Stimulated activated CD4-positive, alpha-beta T cell treated with anti-CD3 and anti-CD28 coated beads, Interleukin-12 subunit alpha, Interleukin-12 subunit beta, amount 100 ng/mL, for 48 hours (primary cell): ENCODE data around the gene KRT81.
"Not testable (repeated sequence)": the region's sequence is repeated elsewhere in the genome, so short reads cannot be mapped to it uniquely, and the experiment has no call there.

Experiments used
- DNase-seq, 3 donors: peaks; one replicate each; pipeline ENCODE4 v3.0.0-alpha.2; 2020; ENCODE audit warnings: low read depth in 2 of 3, low spot score in 1 of 3

KRT81 gene

DNA sequence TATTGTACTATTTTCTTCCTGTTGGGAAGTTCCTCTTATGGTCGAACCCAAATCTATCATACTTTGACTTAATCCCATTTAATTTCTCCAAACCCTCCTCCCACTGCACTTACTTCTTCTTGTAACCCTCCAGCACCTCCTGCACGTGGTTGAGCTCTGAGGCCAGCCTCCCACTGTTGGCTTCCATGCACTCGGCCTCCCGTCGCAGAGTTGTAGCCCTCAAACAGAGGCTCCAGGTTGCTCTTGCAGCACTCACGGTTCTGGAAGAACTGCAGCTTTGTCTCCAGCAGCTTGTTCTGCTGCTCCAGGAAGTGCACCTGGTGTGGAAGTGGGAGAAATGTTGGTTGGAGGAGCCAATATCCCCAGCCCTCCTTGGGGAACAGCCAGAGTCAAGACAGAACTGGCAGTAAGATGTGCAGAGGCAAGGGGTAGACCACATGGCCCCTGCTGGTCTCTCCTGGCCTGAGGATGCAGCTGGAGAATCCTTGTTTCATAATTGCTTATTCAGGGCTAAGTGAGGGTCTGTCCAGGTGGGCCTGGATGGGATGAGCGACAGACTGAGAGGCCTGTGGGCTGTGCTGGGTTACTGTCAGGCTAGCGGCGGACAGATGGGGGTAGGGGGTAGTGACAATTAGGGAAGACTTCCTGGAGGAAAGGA, 35.3 kb downstream of the KRT81 start:
- no peak for DNase-seq

DNA sequence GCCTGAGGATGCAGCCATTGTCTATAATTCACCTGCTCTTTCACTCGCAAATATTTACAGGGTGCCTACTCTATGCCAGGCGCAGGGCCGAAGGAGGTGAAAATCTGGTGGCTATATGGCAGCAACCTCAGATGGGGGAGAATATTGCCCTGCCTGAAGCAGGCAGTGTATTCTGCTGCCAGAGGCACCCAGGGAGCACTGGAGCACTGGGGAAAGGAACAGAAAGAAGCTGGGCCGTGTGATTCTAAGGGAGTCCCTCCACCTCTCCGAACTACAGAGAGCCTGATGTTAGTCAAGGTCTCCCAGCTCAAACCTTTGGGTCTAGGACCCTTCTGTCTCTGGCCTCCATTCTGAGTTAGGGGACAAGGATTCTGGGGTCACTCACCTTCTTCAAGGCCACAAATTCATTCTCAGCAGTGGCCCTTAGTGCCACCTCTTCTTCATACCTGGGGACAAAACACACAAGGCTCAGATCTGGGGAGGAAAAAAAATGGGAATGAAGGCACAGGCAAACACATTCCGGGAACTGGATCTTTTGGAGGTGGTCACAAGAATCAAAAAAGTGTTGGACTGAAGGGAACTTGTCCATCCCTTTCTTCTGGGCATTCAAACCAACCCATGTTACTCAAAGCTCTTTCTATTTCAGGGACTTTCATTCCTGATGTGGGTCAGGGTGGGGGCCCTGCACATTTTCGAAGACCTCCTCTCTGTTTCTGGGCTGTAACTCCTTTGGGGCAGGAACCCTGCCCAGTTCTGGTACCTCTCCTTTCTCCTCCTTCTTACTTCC, 36.2 kb downstream of the KRT81 start:
- DNase-seq, result no peak

DNA sequence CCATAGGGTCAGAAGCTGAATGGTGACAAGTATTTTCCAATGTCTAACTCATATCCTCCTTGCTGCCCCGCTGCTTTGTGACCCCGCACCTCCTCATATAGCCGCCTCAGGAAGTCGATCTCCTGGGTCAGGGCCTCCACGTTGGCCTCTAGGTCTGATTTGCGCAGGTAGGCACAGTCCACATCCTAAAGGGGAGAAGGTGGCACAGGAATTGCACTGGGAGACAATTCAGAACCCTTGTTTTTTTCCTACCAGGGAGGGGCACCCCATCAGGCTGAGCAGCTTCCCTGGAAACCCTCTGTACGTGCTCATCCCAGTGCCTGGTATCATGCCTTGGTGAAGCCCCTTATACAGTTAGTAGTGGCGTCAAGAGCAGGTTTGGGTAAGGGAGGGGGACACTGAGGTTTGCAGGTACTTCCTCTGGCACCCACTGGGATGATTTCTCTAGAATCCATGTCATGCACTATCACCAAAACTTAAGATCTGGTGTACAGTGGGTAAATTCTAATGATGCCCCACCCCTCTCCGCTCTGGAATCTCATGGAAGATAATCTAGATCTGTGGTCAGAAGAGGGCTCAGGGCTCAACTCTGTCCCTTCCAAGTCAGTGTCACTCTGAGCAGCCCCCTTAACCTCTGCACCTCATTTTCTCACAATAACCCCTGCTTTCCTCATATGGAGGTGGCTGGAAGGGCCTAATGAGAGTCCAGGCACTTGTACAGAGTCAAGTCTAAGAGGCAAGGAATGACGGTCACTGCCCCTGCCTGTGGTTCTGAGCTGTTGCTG, 37.0 kb downstream of the KRT81 start:
- DNase-seq, result no peak

DNA sequence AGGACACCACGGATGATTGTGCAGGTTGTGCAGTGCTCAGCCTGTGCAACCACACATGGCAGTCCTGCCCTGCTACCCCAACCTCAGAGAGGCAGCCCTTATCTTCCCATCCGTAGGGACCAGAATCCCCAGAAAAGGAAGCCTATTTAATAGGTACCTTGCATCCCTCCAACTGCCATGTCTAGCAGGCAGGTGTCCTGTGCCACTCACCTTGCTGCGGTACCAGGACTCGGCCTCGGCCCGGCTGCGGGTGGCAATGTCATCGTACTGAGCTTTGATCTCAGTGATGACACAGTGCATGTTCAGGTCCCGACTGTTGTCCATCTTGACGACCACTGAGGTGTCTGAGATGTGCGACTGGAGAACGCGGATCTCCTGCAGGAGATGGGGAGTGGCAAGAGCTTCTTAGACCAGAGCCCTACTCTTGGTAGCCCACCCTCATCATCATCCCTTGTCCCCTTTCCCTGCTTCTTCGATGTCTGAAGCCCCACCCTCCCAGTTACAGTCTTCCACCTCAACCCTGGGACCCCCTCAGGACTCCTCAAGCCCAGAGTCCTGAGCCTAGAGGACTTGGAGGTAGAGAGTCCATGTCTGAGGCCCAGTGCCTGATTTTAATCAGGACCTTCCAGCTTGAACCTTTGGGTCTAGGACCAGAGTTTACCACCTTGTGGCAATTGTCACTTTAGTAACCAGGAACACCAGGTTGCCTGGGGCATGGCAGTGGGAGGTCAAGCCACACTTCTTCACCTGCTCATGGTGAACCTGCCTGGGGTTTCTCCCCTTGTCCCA, 37.7 kb downstream of the KRT81 start:
- DNase-seq, result no peak

DNA sequence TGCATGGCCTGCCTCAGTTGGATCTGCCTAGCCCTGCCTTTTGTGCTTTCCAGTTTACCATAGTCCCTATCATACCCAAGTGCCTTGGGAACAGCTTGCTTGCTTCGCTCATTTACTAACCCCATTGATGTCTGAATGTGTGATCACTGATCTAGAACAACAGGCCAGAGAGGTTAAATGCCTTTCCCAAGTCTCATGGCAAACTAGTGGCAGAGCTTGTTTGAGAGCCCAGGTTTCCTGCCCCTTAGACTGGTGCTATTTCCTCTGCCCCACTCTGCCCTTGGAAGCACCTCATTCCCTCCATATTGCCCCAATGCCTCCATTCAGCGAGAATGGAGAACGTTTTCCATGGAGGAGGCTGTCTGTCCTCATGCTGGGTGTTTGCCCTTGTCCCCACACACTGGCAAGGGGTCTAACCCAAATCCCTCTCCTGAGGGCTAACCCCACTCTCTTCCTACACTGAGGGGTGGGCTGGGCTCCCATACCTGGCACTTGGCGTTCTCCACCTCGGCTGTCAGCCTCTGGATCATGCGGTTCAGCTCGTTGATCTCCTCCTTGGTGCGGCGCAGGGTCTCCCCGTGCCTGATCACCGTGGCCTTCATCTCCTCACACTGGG, 38.5 kb downstream of the KRT81 start:
- no peak for DNase-seq

DNA sequence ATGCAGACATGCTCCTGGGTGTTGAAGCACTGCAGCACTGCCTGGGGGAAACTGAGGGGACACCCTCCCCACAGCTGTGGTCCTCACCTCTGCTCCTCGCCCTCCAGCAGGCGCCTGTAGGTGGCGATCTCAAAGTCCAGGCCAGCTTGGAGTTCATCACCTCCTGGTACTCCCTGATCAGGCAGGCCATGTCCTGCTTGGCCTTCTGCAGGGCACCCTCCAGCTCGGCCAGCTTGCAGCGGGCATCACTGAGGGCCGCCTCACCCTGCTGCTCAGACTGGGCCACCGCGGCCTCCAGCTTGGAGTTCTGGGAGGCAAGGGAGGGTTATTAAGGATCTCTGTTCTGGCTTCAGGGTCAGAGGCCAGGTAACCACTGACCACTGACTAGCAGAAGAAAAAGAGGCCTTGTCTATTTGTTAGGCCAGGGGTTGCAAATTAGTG, 39.1 kb downstream of the KRT81 start:
- DNase-seq, result not testable (repeated sequence)

DNA sequence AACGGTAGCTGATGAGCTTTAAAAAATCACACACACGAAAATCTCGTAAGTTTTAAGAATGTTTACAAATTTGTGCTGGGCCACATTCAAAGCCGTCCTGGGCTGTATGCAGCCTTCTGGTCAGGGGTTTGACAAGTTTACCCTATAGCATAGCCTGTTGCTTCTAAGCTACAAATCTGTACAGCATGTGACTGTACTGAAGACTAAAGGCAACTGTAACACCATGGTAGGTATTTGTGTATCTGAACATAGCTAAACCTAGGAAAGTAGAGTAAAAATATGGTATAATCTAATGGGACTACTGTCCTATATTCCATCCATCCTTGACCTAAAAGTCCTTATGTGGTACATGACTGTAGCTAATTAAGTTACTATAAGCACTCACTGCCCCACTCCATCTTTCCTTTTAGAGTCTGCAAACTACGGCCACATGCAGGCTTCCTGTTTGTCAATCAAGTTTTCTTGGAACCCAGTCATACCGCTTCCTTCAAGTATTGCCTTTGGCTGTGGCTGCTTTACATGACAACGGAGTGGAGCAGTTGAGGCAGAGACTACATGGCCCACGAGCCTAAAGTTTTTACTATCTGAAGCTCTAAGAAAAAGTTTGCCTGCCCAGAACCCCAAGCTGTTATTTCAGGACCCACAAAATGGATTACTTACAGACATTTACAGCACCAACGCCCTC, 39.8 kb downstream of the KRT81 start:
- DNase-seq, result no peak

DNA sequence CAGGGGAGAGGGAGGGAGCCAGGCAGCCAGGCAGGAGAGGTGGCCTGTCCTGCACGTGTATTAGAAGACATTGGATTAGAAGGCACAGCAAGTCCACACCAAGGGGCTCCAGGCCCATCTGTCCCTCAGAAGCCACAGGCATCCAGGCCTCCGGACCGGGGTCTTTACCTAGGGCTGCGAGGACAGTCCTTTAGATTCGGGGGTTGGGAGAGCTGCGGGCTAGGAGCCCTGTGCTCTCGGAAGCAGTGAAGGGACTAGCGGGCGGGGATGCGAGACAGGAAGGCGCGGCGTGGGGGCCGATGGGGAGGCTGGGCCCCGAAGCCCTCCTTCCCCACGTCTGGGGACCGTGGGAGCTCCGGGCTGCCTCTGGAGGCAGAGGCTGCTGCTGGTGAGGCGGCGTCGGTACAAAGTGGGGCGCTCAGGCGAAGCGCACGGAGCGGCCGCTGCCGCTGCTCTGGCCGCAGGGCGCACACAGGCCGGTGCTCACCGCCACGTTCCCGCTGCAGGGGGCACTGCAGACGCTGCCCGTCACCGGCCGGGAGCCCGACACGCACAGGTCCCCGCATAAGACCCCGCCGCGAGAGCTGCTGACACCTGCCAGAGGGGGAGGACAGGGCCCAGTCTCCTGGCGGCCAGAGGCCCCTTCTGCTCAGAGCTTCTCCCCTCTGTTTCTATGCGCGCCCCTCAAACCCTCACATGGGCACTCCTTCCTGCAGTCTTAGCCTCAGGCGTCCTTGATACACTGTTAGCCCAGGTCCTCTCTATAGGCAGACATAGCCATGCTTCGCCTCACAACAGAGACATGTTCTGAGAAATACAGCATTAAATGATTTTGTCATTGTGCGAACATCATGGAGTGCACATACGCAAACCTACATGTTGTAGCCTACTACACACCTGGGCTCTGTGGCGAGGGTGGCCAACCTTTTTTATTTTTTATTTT, 41.0 kb downstream of the KRT81 start:
- no peak for DNase-seq

DNA sequence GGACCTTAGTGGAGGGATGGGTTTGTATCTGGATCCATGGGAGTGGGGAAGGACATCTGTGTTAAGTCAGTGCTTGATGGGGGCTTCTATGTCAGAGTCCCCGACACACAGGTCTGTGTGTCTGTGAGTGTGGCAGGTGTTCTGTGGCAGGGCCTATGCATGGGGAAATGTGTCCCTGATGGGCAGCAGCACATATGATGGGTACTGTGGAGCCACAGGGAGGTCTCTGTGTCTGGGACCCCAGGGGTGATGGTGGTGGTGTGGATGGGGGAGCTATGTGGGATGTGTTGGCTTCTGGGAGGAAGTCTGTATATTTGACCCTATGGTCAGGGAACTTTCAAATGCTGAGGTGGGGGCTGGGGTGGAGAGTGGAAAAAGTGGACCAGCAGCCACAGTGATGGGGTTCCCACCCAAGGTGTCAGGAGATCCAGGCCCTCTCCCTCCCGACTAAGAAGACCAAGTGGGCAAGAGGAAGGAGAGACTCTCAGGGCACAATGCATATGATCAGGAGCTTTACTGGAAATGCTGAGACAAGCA, 41.8 kb downstream of the KRT81 start:
- no peak for DNase-seq

DNA sequence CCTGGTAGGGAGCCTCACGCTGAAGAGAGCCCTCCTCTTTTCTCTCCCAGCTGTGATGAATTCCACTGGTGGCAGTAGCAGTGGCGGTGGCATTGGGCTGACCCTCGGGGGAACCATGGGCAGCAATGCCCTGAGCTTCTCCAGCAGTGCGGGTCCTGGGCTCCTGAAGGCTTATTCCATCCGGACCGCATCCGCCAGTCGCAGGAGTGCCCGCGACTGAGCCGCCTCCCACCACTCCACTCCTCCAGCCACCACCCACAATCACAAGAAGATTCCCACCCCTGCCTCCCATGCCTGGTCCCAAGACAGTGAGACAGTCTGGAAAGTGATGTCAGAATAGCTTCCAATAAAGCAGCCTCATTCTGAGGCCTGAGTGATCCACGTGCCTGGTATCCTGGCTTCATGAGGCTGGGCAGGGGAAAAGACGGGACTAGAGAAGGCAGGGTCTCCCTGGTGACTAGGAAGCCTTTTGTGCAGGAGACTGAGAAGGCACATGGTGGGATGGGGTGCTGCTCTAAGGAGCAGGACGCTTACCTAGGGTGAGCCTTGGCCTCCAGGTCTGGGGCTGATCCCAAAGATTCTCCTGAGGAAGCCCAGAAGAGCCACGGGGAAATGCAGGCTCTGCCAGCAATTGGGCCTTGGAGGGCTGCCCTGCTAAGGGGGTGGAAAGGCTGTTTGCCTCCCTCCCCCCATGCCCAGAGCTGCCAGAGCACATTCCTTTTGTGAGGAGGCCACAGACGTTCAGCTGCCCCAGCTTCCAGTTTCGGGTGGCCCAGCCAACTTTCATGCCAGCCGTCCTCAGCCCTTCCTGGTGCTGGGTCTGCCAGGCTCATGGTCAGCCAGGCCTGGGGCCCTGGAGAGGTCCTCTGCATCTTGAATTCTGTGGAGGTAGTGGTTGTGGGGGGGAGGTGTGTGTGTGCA, 42.5 kb downstream of the KRT81 start:
- no peak for DNase-seq

DNA sequence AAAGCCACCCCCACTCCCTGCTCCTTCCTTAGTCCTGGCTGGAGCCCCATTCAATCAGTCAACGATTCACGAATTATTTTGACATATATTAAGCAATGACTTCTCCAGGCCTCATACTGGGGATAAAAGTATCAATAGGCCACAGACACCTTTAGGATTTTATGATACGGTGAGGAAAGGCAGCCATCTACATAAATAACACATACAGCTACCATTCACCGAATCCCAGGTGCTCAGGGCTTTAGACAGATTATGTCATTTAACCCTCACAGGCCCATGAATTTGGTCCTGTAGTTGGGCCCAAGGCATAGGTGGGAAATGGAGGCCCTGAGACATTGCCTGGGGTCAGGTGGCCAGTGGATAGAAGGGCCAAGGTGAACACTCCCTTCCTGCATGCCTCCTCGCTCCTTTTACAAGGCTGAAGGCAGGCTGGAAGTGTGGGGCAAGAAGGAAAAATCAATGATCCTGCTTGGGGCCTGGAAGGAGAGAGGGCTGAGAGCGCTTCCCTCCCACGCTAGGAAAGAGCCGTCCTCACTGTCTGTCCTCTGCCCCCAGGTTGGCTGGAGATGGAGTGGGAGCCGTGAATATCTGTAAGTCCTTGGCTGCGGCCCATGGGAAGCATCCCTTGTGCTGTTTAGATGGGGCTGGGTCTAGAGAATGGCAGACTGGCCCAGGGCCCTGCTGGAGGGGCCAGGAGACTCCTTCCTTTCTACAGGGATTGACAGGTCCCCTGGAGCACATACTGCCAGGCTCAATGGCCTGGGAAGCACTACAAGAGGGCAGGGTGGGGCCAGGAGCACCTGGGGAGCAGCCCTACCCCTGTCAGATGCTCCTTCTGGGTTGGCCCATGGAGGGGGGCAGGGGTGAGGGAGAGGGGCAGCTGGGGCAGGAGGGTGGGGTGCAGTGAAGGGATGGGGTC, 43.5 kb downstream of the KRT81 start:
- no peak for DNase-seq

DNA sequence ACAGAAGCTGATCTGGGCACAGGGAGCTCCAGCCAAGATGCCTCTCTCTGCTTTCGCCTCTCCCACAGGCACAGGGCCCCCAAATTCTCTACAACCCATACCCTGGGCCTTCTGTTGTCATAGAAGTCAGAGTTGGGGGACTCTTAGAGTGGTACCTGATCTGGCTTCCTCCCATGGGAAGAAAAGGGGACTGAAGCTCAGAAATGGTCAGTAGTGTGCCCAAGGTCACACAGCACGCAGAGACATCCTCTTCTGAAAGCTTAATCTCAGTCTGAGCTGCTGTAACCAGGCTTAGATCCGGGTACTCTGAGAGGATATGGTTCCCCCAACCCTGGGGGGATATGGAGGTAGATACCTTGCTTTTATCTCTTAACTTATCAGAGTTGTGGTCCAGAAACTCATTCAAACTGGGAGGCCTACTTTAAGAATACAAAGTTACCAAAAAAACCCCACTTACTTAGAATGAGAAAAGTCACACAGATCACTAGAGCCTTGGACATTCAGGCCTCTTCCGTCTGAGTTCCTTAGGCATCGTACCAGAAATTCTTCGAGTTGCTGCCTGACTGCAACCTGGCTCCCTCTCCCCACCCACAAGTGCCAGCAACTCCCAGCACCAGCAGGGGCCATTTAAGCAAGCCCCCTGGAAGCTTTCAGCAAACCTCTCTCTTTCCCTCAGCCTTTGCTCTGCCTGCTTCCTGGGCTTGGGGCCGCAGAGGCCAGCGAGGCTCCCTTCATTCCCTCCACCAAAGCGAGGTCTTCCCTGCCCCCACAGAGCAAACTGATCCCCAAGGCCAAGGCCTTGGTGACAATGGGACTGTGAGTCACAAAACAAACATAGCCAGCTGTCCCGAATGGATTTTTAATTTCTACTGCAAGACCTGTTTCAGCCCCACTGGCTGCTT, 44.4 kb downstream of the KRT81 start:
- no peak for DNase-seq

DNA sequence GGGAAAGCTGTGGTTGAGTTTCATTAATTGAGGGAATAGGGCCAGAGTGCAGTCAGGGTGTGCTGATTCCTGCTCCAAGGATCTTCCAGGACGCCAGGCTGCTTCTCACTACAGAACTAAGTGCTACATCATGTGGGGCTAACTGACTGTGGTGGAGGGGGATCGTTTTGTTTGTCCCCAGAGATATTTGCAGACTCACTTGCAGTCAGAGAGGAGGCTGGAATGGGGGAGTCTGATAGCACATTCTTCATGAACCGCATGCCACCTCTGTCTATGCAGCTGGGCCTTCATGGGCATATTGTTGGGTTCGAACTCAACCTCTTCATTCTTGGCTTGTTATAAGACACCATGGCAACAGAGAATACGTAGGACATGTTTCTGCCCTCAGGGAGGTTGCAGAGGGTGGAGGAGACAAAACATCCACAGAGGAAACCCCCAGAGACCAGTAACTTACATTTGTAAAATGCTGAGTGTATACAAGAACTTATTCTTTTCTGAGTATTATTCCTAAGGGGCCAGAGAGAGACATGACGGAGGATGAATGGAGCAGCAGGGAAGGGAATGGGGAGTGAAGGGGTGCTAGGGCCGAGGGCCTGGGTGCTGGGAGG, 45.3 kb downstream of the KRT81 start:
- no peak for DNase-seq

DNA sequence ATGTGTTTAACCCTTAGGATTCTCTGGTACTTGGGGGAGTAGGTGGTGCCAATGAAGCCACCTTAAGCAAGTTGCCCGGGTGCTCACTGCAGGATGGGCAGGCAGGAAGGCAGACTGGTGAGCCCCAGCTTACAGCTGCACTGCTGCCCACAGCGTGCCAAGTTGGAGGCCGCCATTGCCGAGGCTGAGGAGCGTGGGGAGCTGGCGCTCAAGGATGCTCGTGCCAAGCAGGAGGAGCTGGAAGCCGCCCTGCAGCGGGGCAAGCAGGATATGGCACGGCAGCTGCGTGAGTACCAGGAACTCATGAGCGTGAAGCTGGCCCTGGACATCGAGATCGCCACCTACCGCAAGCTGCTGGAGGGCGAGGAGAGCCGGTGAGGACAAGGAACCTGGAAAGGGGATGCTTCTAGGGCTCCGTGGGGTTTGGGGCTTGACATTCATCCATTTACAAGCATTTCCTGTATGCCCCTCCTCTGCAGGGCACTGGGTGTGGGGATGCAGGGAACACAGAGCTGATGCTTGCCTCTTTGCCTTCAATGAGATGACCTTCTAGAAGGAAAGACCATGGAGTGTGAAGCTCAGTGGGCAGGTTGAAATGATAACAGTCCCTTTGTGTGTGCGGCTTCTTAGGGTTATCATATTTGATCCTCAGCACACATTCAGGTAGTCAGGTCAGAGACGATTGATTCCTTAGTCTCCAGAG, 45.9 kb downstream of the KRT81 start:
- DNase-seq, result no peak

DNA sequence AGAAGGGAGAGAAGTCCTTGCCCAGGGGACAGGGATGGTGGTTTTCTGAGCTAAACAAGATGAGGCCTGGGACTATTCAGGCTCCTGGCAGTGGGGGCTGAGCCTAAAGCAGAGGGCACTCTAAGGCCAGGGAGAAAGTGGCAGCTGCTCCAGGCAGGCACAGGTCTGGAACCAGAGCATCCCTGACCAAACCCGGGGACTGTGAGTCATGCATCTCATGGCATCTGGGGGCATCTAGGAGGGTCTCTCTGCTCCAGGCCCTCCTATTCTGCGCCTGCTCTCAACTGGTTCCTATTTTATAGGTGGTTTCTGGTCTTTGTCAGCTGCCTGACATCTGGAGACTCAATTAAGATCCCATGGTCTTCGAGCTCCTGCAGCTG, 46.7 kb downstream of the KRT81 start:
- DNase-seq, result no peak
